Body of pancreas (tissue), 4 donors: ENCODE measurements around the gene PRDM7.

ENCODE experiments used
- CTCF ChIP-seq, 7 experiments: fragments of 450-650 bp in 4 of 7; fragments of 200-600 bp in 3 of 7; sonication (generic) in 3 of 7; IDR thresholded peaks; one replicate each; pipeline ENCODE4 v1.5.1; 2016 to 2019; ENCODE audit warnings: antibody characterized with exemption in 7 of 7
- POLR2A ChIP-seq, 3 donors: fragments of 450-650 bp; IDR thresholded peaks; one replicate each; pipeline ENCODE4 v1.6.1; 2016; ENCODE audit warnings: antibody characterized with exemption in 3 of 3, mild to moderate bottlenecking in 2 of 3

GRCh38 chr16:90026135-90026534, 51.0 kb downstream of the PRDM7 start:
- no peak for TF ChIP-seq CTCF (IDR thresholded peaks at IDR 0.05)
- no peak for TF ChIP-seq POLR2A (IDR thresholded peaks at IDR 0.05)
